ENCODE measurements around the gene LRRC61.

DNA sequence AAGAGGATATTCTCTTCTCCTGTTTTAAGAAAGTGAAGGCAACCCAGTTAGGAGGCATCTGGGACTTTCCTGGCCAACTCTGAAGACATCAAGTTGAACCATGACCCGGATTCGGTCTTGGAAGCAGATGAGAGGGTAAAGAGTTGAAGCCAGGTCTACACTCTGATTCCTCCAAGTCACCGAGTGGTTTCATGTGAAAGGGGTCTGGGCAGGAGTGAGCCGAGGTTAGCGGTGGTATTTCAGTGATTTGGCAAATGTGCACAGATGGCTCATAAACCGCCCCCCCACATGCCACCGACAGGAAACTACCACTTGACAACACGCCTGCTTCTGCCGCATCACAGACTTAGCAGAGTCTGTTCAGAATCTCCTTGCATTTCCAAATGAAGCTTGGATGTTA is 34.1 kb downstream of the LRRC61 start:
- TF ChIP-seq CTCF (IDR thresholded peaks at IDR 0.05) (no peak), POLR2A (IDR thresholded peaks at IDR 0.05) (no peak)
